ENCODE measurements around the gene IFNL4.

IFNL4 gene

GRCh38 chr19:39230096-39230764, 18.4 kb downstream of the IFNL4 start:
- no peak for TF ChIP-seq EZH2phosphoT487 (IDR thresholded peaks at IDR 0.05; ENCODE audit: borderline replicate concordance)
- TF ChIP-seq CTCF (conservative IDR thresholded peaks at IDR 0.05; ENCODE audit: low read length): no peak
- Histone ChIP-seq H3K9me3 (ENCODE audit: insufficient read depth, low read depth, low read length) (no peaks in the 10 kb centered on the region), H3K27me3 (ENCODE audit: insufficient read depth, low read length, poor library complexity, severe bottlenecking) (no peaks in the 10 kb centered on the region), H3K79me2 (ENCODE audit: insufficient read depth, low read length) (no peaks in the 10 kb centered on the region), H3K9me2 (replicated peaks; ENCODE audit: low read depth, low read length) (no peaks in the 10 kb centered on the region), H3K36me3 (ENCODE audit: insufficient read depth, low read length) (no peaks in the 10 kb centered on the region), H3K4me3 (ENCODE audit: low read length, poor library complexity, severe bottlenecking) (no peak overlapping the region), H3F3A (ENCODE audit: low read depth) (no peaks in the 10 kb centered on the region), H3K4me2 (ENCODE audit: low read depth, low read length, poor library complexity, severe bottlenecking) (no peak overlapping the region), H2AFZ (ENCODE audit: low read length) (no peak overlapping the region), H3K4me1 (ENCODE audit: insufficient read depth, low read length, poor library complexity, severe bottlenecking) (no peaks in the 10 kb centered on the region), H3K9ac (ENCODE audit: low read depth, low read length, poor library complexity, severe bottlenecking) (no peak overlapping the region), H4K20me1 (ENCODE audit: insufficient read depth, low read length, poor library complexity, severe bottlenecking) (no peaks in the 10 kb centered on the region)

GRCh38 chr19:39224910-39225309, 23.7 kb downstream of the IFNL4 start:
- TF ChIP-seq EZH2phosphoT487 (IDR thresholded peaks at IDR 0.05; ENCODE audit: borderline replicate concordance) (no peak), CTCF (conservative IDR thresholded peaks at IDR 0.05; ENCODE audit: low read length) (peak; percentile 59)
- Histone ChIP-seq H3K9ac (ENCODE audit: low read depth, low read length, poor library complexity, severe bottlenecking) (no peak overlapping the region), H3K4me2 (ENCODE audit: low read depth, low read length, poor library complexity, severe bottlenecking) (no peak overlapping the region), H3K4me3 (ENCODE audit: low read length, poor library complexity, severe bottlenecking) (no peak overlapping the region), H3K36me3 (ENCODE audit: insufficient read depth, low read length) (no peaks in the 10 kb centered on the region), H3K9me3 (ENCODE audit: insufficient read depth, low read depth, low read length) (no peaks in the 10 kb centered on the region), H3K4me1 (ENCODE audit: insufficient read depth, low read length, poor library complexity, severe bottlenecking) (no peaks in the 10 kb centered on the region), H2AFZ (ENCODE audit: low read length) (no peak overlapping the region), H3K27me3 (ENCODE audit: insufficient read depth, low read length, poor library complexity, severe bottlenecking) (no peaks in the 10 kb centered on the region), H3K9me2 (replicated peaks; ENCODE audit: low read depth, low read length) (no peaks in the 10 kb centered on the region), H3F3A (ENCODE audit: low read depth) (no peaks in the 10 kb centered on the region), H4K20me1 (ENCODE audit: insufficient read depth, low read length, poor library complexity, severe bottlenecking) (no peaks in the 10 kb centered on the region), H3K79me2 (ENCODE audit: insufficient read depth, low read length) (no peaks in the 10 kb centered on the region)

- no peaks in the 10 kb centered on the region for H3K9me2 ChIP-seq (replicated peaks; ENCODE audit: low read depth, low read length)
- no peaks in the 10 kb centered on the region for H3K27me3 ChIP-seq (ENCODE audit: insufficient read depth, low read length, poor library complexity, severe bottlenecking)
- no peak overlapping the region for H3K9ac ChIP-seq (ENCODE audit: low read depth, low read length, poor library complexity, severe bottlenecking)
- H3K79me2 ChIP-seq (ENCODE audit: insufficient read depth, low read length): no peaks in the 10 kb centered on the region
- no peak overlapping the region for H3K4me2 ChIP-seq (ENCODE audit: low read depth, low read length, poor library complexity, severe bottlenecking)
- no peaks in the 10 kb centered on the region for H3K36me3 ChIP-seq (ENCODE audit: insufficient read depth, low read length)
- H4K20me1 ChIP-seq (ENCODE audit: insufficient read depth, low read length, poor library complexity, severe bottlenecking): no peaks in the 10 kb centered on the region
- H3K4me1 ChIP-seq (ENCODE audit: insufficient read depth, low read length, poor library complexity, severe bottlenecking): no peaks in the 10 kb centered on the region
- H2AFZ ChIP-seq (ENCODE audit: low read length): no peak overlapping the region
- H3F3A ChIP-seq (ENCODE audit: low read depth): no peaks in the 10 kb centered on the region
- TF ChIP-seq EZH2phosphoT487 (IDR thresholded peaks at IDR 0.05; ENCODE audit: borderline replicate concordance): no peak
- no peak for TF ChIP-seq CTCF (conservative IDR thresholded peaks at IDR 0.05; ENCODE audit: low read length)
- H3K4me3 ChIP-seq (ENCODE audit: low read length, poor library complexity, severe bottlenecking): no peak overlapping the region
- no peaks in the 10 kb centered on the region for H3K9me3 ChIP-seq (ENCODE audit: insufficient read depth, low read depth, low read length)
Measured at GRCh38 chr19:39223703-39224279, 24.9 kb downstream of the IFNL4 start.
